T-helper 9 cell (primary cell): ENCODE results near the gene ABHD2.
"Not testable (repeated sequence)": the region's sequence is repeated elsewhere in the genome, so short reads cannot be mapped to it uniquely, and the experiment has no call there.

Source experiments
- DNase-seq: peaks from one replicate; pipeline ENCODE4 v3.0.0-alpha.2; 2020

The ABHD2 gene

DNA sequence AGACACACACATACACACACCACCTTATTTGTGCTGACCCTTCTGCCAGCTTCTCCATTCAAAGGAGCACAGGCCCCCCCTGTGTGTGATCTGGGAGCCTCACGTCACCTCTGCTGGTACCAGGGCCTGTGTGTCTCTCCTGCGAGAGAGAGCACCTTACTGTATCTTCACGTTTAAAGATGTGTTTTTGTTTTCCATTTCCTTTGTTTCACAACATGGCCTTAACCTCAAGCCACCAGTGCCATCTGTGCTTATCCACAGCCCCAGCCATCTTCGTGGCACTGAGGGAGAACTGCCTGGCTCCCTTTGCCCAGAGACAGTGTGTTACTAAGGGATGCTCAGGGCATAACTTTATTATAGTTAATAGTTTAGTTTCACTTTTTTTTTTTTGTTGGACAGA is 52.3 kb downstream of the ABHD2 start:
- DNase-seq, result no peak

DNA sequence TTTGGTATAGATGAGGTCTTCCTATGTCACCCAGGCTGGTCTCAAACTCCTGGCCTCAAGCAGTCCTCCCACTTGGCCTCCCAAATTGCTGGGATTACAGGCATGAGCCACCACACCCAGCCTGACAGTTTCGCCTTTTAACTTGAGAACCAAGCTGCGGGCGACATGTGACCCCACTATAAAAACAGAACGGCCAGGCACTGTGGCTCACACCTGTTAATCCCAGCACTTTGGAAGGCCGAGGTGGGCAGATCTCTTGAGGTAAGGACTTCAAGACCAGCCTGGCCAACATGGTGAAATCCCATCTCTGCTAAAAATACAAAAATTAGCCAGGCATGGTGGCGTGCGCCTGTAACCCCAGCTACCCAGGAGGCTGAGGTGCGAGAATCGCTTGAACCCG is 52.9 kb downstream of the ABHD2 start:
- not testable (repeated sequence) for DNase-seq

DNA sequence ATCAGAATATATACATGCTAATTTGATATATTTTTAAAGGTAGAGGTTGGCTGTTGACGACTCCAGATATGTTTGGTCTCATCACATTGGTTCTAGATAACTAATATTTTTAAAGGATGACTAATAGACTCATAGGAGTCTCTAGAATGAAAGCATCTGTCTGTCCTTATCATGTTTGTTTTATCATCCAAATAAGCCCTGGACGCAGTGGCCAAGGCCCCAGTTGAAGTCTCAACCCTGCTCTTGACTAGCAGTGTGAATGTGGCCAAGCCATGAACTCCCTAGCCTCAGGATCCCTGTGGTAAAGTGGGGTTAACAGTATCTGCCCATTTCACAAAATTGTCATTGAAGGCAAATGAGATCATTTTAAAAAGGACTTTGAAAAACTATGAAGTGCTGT is 53.6 kb downstream of the ABHD2 start:
- no peak for DNase-seq

DNA sequence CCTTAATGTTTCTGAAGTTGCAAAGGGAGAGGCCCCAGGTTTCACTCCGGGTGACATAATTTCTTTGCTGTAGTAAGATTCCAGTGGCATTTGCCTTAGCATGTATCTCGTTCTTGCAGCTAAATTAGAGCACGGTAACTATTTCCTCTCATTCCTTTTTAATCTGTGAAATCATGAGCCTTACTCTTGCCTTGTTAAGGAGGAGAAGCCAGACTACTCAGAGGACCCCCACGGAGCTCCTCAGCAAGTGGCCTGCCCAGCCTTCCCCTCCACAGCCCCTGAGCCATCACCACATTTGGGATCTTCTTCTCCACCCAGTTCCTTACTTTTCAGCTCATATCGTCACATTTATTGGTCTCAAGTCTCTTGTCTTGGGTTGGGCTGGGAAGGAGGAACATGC is 54.2 kb downstream of the ABHD2 start:
- DNase-seq, result no peak

DNA sequence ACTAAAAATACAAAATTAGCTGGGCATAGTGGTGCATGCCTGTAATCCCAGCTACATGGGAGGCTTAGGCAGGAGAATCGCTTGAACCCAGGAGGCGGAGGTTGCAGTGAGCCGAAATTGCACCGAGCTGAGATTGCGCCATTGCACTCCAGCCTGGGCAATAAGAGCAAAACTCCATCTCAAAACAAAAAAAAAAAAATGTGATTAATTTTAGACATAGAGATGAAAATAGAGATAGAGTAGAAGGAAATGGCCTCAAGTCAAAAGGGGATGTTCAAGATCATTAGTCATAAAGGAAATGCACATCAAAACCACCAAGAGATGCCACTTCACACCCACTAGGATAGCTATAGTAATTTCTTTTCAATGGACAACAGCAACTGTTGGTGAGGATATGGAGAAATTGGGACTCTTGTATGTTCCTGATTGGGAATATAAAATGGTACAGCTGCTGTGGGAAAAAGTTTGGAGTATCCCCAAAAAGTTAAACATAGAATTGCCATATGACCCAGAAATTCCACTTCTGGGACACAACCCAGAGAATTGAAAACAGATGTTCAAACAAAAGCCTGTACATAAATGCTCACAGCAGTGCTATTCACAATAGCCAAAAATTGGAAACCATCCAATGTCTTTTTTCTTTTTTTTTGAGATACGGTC is 55.4 kb downstream of the ABHD2 start:
- DNase-seq, result no peak

DNA sequence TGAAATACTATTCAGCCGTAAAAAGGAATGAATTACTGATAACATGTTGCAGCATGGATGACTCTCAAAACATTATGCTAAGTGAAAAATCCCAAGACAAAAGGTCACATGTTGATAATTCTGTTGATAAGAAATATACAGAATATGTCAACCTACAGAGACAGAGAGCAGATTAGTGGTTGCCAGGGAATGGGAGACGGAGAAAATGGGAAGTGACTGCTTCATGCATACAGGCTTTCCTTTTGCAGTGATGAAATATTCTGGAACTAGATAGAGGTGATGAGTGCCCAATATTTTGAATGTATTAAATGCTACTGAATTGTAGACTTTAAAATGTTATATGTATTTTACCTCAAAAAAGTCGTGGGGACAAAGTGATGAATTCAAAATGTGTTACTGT is 56.2 kb downstream of the ABHD2 start:
- no peak for DNase-seq

DNA sequence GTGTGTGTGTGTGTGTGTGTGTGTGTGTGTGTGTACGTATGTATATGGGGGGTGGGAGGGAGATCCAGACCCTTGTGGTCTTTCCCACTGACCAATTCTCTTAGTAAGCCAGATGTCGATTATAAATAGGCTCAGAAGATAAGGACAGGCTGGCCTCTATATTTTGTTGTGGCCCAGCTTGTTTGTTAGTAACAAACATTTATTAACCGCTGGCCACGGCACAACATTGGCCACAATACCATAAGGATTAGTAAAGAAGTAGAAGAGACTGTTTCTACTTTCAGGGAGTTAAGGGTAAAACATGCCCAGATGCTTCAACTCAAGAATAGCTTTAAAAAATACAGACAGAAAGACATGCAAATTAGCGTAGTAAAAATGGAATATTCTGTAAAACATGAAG is 58.1 kb downstream of the ABHD2 start:
- DNase-seq, result no peak

DNA sequence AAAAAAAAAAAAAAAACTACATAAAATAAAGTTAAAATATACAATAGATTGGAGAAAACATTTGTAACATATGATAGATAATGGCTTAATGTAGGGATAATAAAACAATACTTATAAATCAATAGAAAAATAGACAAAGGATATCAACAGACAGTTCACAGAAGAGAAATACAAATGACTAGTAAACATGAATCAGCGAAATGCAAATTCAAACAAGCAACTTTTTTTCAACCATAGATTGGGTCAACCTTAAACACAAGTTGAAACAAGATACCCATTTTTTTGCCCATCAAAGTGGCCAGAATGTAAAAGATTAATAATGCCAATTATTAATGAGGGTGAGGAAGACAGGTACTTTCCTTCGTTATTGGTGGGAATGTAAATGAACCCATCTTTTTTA is 59.9 kb downstream of the ABHD2 start:
- DNase-seq, result no peak

DNA sequence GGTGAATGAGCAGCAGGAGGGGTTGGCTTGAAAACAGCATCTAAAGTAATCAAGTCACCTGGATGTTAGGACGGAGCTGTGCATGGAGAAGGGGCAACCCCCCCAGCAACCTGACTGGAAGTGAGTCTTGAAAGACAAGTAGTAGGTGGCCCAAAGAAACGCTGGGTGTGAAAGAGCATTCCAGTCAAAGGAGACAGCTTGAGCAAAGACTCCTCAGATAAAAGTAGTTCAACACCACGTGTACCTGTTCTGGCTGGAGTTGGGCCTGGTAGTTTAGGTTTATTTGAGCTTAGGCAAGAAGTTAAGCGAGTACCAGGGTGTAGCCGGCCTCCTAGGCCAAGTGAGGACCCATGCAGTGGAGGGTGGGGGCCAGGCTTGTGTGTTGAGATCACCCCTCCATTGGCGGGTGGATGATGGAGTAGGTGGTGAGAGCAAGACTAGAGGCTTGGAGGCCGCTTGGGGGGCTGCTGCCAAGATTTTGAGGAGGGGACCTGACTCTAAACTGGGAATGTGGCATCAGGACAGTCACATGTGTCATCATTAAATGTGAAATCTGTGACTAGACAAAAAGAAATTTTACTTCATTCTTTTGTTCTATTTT is 61.3 kb downstream of the ABHD2 start:
- DNase-seq, result no peak

DNA sequence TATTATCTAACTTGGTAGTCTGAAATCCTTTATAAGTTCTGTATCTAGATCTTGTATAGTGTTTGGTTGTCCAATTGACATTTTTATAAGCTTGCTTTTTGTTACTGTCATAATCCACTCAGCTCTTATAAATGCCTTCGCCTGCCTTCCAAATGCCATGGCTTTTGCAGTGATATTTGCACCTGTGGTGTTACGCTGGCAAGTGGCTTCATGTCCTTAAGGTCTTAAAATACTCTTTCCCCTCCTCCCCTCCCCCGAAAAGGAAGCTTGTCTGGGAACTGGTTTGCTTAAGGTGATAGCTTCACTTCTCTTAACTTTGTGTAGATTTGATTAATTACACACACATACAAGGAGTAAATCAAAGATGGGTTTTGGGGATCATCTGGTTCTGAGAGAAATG is 62.0 kb downstream of the ABHD2 start:
- no peak for DNase-seq

DNA sequence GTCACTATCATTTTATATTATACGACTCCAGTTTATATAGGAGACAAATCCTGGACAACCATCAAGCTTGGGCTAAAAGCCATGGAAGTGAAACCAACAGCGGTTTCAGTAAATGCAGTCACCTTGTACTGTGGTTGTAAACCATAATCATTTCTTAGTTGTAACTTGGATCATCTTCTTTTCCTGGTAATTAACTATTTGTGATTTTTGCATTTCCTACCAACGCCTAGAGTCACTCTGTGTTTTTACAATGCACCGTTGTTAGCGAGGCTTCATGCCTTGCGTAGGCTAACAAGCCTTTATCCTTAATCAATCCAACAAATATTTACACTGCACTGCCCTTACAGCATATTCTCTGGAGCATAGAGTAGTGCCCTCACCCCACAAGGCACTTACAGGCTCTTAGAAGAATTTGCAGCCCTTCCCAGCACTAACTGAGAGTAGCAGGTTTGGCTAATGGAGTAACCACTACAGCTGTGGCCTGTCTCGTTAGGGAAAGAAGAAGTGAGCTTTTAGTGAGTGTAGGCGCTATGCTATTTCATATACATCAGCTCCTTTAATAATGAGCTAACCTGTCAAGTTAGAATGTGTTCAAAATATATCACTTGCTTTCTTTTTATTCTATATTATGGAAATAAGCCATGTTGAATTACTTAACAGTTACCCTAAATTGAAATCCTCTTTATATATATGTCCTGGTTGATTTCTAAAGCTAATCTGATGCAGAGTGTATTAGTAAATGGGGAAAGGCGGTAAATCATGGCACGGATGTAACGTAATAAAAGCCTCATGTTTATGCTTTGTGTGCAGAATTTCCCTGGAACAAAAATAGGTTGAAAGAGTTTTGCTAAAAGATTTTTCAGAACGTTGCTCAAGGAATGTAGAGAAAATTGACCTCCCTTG is 62.8 kb downstream of the ABHD2 start:
- no peak for DNase-seq

DNA sequence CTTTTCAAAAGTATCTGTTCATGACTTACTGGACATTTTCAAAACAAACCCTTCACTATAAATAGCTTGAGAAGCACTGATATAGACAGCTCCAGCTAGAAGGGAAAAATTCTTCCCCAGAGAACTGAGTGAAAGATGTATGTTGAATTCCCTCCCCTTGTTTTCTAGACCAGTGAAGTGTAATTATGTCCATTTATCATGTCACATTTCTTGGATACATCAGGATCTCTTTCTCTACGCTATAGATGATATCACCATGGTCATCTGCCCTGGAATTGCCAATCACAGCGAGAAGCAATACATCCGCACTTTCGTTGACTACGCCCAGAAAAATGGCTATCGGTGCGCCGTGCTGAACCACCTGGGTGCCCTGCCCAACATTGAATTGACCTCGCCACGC is 66.9 kb downstream of the ABHD2 start:
- no peak for DNase-seq

DNA sequence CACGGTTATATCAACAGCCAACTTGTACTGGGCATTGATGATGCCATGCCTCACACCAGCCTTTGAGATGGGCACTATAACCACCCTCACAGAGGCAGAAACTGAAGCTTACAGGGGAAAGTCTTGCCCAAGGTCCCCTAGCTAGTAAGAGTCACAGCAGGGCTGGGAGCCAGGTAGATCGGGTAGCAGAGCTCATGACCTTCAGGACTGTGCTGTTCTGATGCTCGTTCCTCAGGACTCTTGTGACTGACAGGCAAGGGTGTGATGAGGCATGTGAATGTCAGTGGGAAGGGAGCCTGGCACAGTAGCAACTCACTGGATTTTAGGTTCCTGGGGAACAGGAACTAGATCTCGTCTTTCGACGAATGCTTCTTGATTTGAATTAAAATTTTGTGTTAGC is 67.4 kb downstream of the ABHD2 start:
- no peak for DNase-seq

DNA sequence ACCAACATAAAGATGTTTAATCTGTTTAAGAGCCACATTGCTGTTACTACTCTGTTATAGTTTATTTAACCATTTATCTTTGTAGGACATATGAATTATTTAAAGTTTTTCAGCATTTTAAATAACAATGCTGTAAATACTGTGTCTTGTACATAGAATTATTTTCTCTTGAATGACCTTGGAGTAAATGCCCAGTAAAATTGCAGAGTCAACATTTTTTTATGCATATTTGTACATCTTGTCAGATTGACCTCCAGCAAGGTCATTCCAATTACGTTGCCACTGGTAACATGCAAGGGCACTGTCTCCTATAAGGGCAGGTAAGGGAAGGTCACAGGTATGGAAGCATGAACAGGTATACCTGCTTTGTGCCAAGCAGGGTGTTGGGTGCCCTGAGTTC is 68.8 kb downstream of the ABHD2 start:
- DNase-seq, result no peak

DNA sequence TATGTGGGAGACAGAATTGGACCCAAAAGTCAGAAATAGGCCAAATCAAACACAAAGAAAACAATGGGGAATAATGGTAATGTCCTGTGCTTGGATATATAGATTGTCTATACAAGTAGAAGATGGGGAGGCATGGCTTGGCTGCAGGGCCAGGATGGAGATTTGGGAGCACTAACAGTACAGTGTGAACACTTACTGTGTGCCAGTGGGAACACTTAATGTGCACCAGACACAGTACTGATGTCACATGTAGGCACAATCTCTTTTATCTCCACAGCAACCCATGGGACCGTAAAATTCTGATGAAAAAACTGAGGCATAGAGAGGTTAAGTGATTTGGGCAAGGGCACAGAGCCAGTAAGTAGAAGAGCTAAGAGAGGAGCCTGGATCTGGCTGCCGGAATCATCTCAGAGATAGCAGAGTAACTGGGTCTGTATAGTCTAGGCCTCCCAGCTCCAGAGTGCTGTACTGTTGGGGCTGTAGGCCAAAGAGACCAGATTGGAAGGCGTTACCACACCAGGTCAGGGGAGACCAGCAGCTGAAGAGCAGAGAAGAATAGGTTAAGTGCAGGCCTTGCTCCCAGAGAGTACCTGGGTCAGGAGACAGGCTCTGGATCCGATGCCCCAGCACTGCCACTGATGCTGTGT is 69.8 kb downstream of the ABHD2 start:
- no peak for DNase-seq

DNA sequence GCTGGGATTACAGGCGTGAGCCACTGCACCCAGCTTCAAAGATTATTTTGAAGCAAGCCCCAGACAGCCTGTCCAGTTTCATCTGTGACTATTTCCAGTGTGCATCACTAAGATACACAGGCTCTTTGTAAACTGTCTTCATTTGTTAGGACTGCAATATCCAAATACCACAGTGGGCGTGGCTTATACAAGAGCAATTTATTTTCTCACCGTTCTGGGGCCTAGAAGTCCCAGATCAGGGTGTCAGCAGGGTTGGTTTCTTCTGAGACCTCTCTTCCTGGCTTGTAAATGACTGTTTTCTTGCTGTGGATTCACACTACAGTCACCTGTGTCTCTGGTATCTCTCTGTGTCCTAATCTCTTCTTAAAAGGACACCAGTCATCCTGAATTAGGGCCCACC is 73.4 kb downstream of the ABHD2 start:
- DNase-seq, result no peak

DNA sequence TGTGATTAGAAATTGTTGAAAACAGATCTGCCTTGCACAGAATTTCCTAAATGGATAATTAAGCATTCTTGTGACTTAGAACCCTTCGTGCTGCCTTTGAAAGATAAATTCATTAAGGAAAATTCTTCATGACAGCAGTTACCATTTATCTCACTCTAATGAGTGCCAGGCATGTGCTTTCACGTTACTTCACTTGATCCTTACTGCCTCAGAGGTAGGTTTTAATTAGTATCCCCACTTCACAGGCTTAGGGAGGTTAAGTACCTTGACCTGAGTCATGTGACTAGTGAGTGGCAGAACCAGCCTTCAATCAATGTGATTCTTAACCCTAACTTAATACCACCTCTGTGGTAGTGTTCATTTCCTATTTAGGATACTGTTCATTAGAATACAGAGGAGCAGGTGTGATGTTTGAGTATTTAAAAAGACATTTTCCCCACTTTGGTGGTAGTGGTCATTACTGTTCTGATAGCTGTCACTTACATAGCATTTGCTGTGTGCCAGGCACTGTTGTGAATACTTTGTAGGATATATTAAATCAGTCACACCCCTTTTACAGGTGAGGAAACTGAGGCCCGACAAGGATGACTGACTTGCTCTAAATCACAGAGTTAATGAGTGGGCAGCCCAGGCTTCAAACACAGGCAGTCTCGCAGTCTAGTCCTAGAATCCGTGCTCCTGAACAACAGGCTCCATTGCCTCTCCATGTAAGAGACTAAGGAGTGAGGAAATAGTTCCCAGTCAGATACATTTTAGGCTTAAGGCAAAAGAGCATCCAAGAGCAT is 75.2 kb downstream of the ABHD2 start:
- DNase-seq, result no peak

DNA sequence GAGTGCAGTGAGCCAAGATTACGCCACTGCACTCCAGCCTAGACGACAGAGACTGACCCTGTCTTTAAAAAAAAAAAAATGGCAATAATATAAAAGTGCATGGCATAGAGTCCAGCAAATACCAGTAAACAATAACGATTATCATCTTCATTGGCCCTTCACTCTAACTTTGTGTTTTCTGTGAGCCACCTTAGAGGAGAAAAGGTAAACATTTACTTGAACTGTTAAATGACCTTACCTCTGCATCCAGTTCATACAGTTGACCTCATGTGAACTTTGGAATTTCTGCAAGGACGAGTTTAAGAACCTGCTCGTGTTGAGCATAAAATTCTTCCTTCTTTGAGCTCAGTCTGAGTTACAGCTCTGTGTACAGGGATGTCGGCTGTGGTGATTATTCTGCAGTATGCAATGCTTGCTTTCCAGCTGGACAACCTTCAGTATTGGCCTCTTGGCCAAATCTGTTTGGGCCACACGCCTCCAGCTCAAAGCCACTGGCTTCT is 76.5 kb downstream of the ABHD2 start:
- DNase-seq, result no peak

DNA sequence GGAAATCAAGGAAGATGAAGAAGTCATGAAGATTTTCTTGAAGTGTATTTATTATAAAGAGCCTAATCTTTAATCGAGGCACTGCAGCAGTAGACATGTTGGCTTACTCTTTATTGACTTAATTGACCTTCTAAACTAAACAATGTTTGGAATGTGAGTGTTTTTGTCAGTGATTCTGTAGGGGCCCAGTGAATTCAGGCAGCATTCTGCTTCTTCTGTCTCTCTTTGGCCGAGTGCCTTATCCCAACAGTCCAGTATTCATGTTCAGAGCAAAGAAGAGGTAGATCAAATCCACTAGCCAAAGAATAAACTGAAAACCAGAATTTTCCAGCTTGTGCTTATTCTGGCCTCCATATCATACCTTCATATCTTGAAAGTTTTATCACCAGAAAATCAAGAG is 77.4 kb downstream of the ABHD2 start:
- no peak for DNase-seq

DNA sequence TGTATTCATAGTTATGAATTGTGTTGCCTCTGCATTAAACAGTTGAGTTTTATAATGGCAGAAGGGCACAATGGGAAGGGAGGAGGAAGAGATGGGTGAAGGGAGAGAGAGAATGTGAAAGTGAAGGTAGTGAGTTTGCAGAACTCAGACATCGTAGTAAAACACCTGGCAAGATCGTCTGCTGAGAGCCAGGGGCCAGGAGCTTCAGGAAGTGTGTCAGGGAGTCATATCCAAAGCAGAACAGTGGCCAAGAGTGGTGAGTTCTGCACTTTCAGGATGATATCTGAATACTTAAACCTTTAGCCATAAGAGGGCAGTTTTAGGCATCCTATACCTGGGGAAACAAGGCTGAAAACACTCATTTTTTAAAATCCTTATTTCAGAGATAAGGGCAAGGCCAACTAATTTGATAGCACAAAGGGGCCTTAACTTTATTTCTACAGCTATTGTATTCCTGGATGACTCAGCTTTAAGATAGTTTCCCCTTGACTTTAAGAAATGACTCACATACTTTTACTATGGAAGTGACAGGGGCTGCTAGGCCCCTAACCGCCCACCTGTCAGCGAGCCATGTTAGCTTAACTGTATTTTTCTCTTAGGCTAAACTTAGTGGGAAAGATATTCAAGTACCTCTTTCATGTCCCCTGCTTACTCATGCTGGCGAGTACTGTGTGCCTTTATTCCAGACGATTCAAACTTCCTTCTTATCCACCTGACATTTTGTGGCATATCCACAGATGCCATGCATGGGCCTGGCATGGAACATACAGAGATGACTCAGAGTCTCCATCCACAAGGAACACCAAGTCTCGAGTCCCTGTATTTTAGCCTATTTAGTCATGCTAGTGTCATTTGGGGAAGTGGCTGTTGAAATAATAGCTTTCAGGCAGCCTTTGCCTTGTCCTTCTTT is 79.3 kb downstream of the ABHD2 start:
- DNase-seq, result no peak

DNA sequence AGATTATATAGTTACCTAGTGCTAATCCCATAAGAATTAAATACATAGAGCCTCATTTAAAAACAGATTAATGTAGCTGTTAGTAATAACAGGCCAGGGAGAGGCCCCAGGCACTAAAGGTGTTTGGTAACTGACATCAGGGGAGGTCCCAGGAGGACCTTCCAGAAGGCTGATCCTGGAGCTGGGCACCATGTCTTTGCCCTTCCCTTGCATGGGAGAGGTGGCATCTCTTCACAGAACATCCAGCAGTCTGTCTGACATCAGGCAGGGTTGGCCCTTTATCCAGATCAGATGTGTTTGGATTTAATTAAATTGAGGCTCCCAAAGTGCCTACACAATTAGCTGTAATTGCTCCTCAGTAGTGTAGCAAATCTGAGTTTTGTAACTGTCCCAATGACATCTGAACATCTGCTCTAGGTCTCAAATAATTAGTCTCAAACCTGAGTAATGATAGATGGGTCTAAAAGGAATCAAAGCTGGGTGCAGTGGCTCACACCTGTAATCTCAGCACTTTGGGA is 80.1 kb downstream of the ABHD2 start:
- DNase-seq, result no peak
